ENCODE results near the gene MBD3L5. TPM values are rescaled to one million over a fixed set of nuclear protein-coding genes. Genes with fewer than 3 reads are reported as not detected.

The MBD3L5 gene
- total and polyA plus RNA-seq, 9 of the 15 experiments (the other 6 are each of a cell fraction or from before 2014, with no cell fraction given) = not detected

DNA sequence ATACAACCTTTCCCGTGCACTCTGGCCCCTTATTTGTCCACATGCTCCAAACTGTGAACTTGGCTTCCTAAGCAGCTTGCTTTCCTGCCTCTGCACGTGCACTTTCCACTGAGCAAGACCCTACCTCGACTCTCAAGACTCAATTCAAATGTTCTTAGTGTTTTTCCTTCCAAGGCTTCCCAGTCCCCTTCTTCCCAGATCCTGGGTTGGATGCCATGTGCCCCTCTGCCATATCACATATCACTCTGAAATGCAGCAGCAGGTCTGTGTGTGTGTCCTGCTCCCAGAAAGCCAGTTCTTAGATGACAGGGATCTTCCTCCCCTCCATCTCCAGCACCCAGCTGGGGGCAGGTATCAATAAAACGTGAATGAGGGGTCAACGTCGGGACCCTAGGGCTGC lies 42.2 kb downstream of the MBD3L5 start (continued):
- TF ChIP-seq FOXJ3 (CRISPR knock-in tag; IDR thresholded peaks at IDR 0.05) (no peak), EP400 (IDR thresholded peaks at IDR 0.05) (no peak), ZC3H11A (IDR thresholded peaks at IDR 0.05; ENCODE audit: low read depth, low read length) (no peak)
- TF ChIP-seq, protein P1, sequence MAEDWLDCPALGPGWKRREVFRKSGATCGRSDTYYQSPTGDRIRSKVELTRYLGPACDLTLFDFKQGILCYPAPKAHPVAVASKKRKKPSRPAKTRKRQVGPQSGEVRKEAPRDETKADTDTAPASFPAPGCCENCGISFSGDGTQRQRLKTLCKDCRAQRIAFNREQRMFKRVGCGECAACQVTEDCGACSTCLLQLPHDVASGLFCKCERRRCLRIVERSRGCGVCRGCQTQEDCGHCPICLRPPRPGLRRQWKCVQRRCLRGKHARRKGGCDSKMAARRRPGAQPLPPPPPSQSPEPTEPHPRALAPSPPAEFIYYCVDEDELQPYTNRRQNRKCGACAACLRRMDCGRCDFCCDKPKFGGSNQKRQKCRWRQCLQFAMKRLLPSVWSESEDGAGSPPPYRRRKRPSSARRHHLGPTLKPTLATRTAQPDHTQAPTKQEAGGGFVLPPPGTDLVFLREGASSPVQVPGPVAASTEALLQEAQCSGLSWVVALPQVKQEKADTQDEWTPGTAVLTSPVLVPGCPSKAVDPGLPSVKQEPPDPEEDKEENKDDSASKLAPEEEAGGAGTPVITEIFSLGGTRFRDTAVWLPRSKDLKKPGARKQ (CRISPR knock-in tag; IDR thresholded peaks at IDR 0.05) = no peak

DNA sequence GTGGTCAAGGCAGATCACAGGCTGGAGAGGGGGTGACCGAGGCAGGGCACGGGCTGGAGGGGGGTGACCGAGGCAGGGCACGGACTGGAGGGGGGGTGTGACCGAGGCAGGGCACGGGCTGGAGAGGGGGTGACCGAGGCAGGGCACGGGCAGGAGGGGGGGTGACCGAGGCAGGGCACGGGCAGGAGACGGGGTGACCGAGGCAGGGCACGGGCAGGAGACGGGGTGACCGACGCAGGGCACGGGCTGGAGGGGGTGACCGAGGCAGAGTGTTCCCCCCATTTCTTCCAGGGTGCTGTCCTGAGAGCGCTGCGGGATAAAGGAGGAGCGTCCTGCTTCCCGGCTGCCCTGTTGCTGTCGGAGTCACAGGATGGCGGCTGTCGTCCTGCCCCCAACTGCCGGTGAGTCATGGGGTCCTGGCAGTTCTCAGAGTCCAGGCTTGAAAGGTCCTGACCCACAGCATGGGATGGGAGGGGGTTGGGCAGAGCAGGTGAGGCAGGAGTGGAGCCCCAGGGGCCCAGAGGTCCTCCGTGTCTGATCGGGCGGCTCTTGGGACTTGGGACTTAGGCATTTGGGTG lies 44.4 kb downstream of the MBD3L5 start:
- 99% methylated on average over 11 of the region's 29 CpGs for WGBS (ENCODE audit: insufficient coverage, low coverage, missing lambda C conversion rate)
- intact Hi-C loops (cut with micrococcal nuclease) = no loop called here
- no peaks in the 10 kb centered on the region for H4K20me1 ChIP-seq (replicated peaks; ENCODE audit: control insufficient read depth, insufficient read depth, low read length)
- H3K4me3 ChIP-seq = no peak overlapping the region
- no peaks in the 10 kb centered on the region for H3K27me3 ChIP-seq (ENCODE audit: control insufficient read depth in 2 of 2, insufficient read depth in 2 of 2, low read length in 2 of 2)
- TF ChIP-seq SUPT5H (IDR thresholded peaks at IDR 0.05) = no peak
- TF ChIP-seq RBFOX2 (IDR thresholded peaks at IDR 0.05; ENCODE audit: low read depth, low read length) = peak; percentile 45
- TF ChIP-seq POLR2G (IDR thresholded peaks at IDR 0.05; ENCODE audit: low read depth, low read length) = 0 out of 2 replicates have a peak, but pooled peaks have one; percentile 18
- TF ChIP-seq, protein P2, sequence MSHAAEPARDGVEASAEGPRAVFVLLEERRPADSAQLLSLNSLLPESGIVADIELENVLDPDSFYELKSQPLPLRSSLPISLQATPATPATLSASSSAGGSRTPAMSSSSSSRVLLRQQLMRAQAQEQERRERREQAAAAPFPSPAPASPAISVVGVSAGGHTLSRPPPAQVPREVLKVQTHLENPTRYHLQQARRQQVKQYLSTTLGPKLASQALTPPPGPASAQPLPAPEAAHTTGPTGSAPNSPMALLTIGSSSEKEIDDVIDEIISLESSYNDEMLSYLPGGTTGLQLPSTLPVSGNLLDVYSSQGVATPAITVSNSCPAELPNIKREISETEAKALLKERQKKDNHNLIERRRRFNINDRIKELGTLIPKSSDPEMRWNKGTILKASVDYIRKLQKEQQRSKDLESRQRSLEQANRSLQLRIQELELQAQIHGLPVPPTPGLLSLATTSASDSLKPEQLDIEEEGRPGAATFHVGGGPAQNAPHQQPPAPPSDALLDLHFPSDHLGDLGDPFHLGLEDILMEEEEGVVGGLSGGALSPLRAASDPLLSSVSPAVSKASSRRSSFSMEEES (CRISPR knock-in tag; IDR thresholded peaks at IDR 0.05) = no peak
- no peak for TF ChIP-seq NFATC3 (IDR thresholded peaks at IDR 0.05)
- no peak for TF ChIP-seq KLF16 (IDR thresholded peaks at IDR 0.05)
- DNase-seq (ENCODE audit: extremely low read depth in 1 of 4, low spot score in 3 of 4) = no peak
- H3K9ac ChIP-seq (ENCODE audit: insufficient read depth in 1 of 2, low read depth in 2 of 2, low read length in 2 of 2) = no peak overlapping the region
- no peak for ATAC-seq
- no peak overlapping the region for H2AFZ ChIP-seq (ENCODE audit: low read depth, low read length)
- no TSS peak for BruUV-seq (replicated peaks)
- peaks cover 11% of the 10 kb centered on the region for H3K9me3 ChIP-seq (replicated peaks; ENCODE audit: control insufficient read depth, insufficient read depth, low read depth, low read length)
- in situ Hi-C loops (cut with MboI) = no loop called here
- peaks cover 10% of the 10 kb centered on the region for H3K79me2 ChIP-seq (ENCODE audit: control insufficient read depth, insufficient read depth, low read length)
- peaks cover 0 to 4% of the 10 kb centered on the region in 2 experiments; a peak in 1 of 5 replicates for H3K4me1 ChIP-seq (replicated peaks in 1 of 2; ENCODE audit: control insufficient read depth in 2 of 2, insufficient read depth in 2 of 2, low read length in 2 of 2)
- no peak for FAIRE-seq
- peaks cover 81% of the 10 kb centered on the region for H3K36me3 ChIP-seq (ENCODE audit: control insufficient read depth, insufficient read depth, low read length)
- H3K4me2 ChIP-seq (ENCODE audit: insufficient read depth, low read length) = no peak overlapping the region
- ChIA-PET CTCF (ENCODE audit: low intra/inter-chr PET ratio) (no interaction called here), POLR2A (no interaction called here)
- H3K27ac ChIP-seq (ENCODE audit: extremely low read depth, low read depth, low read length) = no peak overlapping the region
- no peaks in the 10 kb centered on the region for H3K9me1 ChIP-seq (ENCODE audit: control insufficient read depth, insufficient read depth, low read length)

All from K562 (cell line).